ENCODE measurements around the gene DACH1. TPM values are rescaled to one million over a fixed set of nuclear protein-coding genes. Genes with fewer than 3 reads are reported as not detected.

The DACH1 gene
- total and polyA plus RNA-seq, 2 donors (not counting 3 experiments of a cell fraction or from before 2014, with no cell fraction given) = 8.6 to 28.3 TPM

DNA sequence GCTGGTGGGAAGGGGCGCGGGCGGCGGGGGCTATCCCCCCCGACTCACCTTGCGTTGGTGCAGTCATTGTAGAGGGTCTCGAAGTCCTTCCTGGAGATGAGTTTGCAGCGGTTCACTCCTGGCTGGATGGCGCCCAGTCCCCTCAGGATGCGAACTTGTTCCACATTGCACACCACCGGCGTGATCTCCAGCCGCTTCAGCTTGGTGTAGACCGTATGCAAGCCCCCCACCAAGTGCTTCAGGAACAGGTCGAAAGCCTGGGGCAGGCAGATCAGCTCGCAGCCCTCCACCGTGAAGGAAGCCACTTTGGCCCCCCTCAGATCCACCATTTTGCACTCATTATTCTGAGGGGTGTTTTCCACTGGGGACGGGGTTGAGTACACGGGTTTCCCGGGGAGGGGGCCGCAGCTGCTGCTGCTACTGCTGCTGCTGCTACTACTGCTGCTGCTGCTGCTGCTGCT lies 1.1 kb downstream of the DACH1 start:
- H3K9ac ChIP-seq (replicated peaks; ENCODE audit: extremely low read depth, insufficient read depth, low read length) = peak overlapping the region; percentile 72
- no peaks in the 10 kb centered on the region for H3K36me3 ChIP-seq (ENCODE audit: control insufficient read depth in 2 of 2, extremely low read depth in 1 of 2, insufficient read depth in 2 of 2, low read length in 2 of 2)
- dilution Hi-C loops (cut with MboI; ENCODE audit: extremely low pct_ligation_motif_present, low sequenced_read_pairs) (no loop called here), intact Hi-C loops (cut with micrococcal nuclease) (loop anchor here (2.0 to 10.0 kb wide), 10 partner anchors 75 to 1241 kb away; no protein-coding TSS in a partner anchor)
- no peaks in the 10 kb centered on the region for H3K9me3 ChIP-seq (replicated peaks; ENCODE audit: control insufficient read depth, insufficient read depth, low read length)
- DNase-seq (ENCODE audit: low read depth, low spot score) (peak; percentile 35), FAIRE-seq (no peak)
- H3K79me2 ChIP-seq (ENCODE audit: control insufficient read depth, insufficient read depth, low read length) = no peaks in the 10 kb centered on the region
- H3K4me1 ChIP-seq (ENCODE audit: control insufficient read depth, extremely low read depth, insufficient read depth, low read length) = peaks cover 4% of the 10 kb centered on the region
- no peak overlapping the region for H3K27ac ChIP-seq (ENCODE audit: insufficient read depth, low read depth, low read length)
- POLR2A ChIA-PET = no interaction called here
- no peak for TF ChIP-seq FOS (IDR thresholded peaks at IDR 0.05; ENCODE audit: borderline replicate concordance, insufficient read depth, low read length)
- TF ChIP-seq POLR2A (IDR thresholded peaks at IDR 0.05; ENCODE audit: low read depth, low read length) = no peak
- TF ChIP-seq CTCF (IDR thresholded peaks at IDR 0.05; ENCODE audit: extremely low read depth in 1 of 2, insufficient read depth in 1 of 2, low read depth in 1 of 2, low read length in 2 of 2) = no peak
- TF ChIP-seq JUN (IDR thresholded peaks at IDR 0.05; ENCODE audit: borderline replicate concordance, insufficient read depth, insufficient read length, low read depth) = no peak
- TF ChIP-seq, protein P1, sequence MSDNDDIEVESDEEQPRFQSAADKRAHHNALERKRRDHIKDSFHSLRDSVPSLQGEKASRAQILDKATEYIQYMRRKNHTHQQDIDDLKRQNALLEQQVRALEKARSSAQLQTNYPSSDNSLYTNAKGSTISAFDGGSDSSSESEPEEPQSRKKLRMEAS (IDR thresholded peaks at IDR 0.05; ENCODE audit: insufficient read depth, insufficient read length) = no peak
- no peak for TF ChIP-seq GATA2 (IDR thresholded peaks at IDR 0.05; ENCODE audit: insufficient read depth, insufficient read length, low read depth, low read length)
- TF ChIP-seq POLR2AphosphoS5 (IDR thresholded peaks at IDR 0.05; ENCODE audit: insufficient read depth, low read depth, low read length) = no peak
- no peak for TF ChIP-seq MYC (IDR thresholded peaks at IDR 0.05; ENCODE audit: low read depth, low read length)
- TF ChIP-seq EZH2 (IDR thresholded peaks at IDR 0.05; ENCODE audit: borderline replicate concordance, low read depth, low read length, severe bottlenecking) = no peak
- H3K9me1 ChIP-seq (replicated peaks; ENCODE audit: control insufficient read depth, extremely low read depth, insufficient read depth, low read length) = no peaks in the 10 kb centered on the region
- peaks cover 0 to 4% of the 10 kb centered on the region in 2 experiments for H3K27me3 ChIP-seq (ENCODE audit: control insufficient read depth in 2 of 2, insufficient read depth in 2 of 2, low read length in 2 of 2)
- H4K20me1 ChIP-seq (replicated peaks; ENCODE audit: control insufficient read depth, extremely low read depth, insufficient read depth, low read length) = no peaks in the 10 kb centered on the region
- H2AFZ ChIP-seq (ENCODE audit: low read depth, low read length) = peak overlapping the region; percentile 72
- CTCF ChIA-PET = interaction anchor here (1.6 to 4.9 kb wide), 2 partner anchors 13 to 240 kb away, joined by 4 to 25 read pairs; no protein-coding TSS in a partner anchor
- peak overlapping the region; percentile 70 for H3K4me2 ChIP-seq (ENCODE audit: insufficient read depth, low read length)
- peak overlapping the region; percentile 44 to 98 (median 72) for H3K4me3 ChIP-seq (replicated peaks in 1 of 3; ENCODE audit: insufficient read depth in 1 of 3, low read depth in 1 of 3, low read length in 3 of 3)
- no TSS peak for BruUV-seq (replicated peaks)

All from endothelial cell of umbilical vein (primary cell).